ENCODE results near the gene POP5.

- no peak for TF ChIP-seq CTCF (IDR thresholded peaks at IDR 0.05 in 8 of 11, conservative IDR thresholded peaks at IDR 0.05 in 3 of 11)
- no peak for TF ChIP-seq POLR2AphosphoS5 (IDR thresholded peaks at IDR 0.05)
Observed at GRCh38 chr12:120598674-120599463, 17.7 kb upstream of the POP5 start.
